ENCODE measurements around the gene TAS1R1. TPM values are rescaled to one million over a fixed set of nuclear protein-coding genes. Genes with fewer than 3 reads are reported as not detected.

TAS1R1 gene
- total and polyA plus RNA-seq, 11 donors = not detected

- TF ChIP-seq CTCF (IDR thresholded peaks at IDR 0.05) (no peak), POLR2A (IDR thresholded peaks at IDR 0.05) (no peak)
- no peak for ATAC-seq
- DNase-seq = no peak
- Histone ChIP-seq H3K9me3 (no peaks in the 10 kb centered on the region), H3K4me1 (peaks cover 0 to 5% (median 0%) of the 10 kb centered on the region in 12 donors), H3K27me3 (no peaks in the 10 kb centered on the region), H3K27ac (no peak overlapping the region), H3K4me3 (no peak overlapping the region), H3K36me3 (peaks cover 5 to 71% (median 60%) of the 10 kb centered on the region in 9 donors)
- intact Hi-C loops (cut with DNase I) = no loop called here
- 79 to 97% (median 93%) methylated on average over 4 to 5 of the region's 5 CpGs for WGBS, 4 donors
Observed at GRCh38 chr1:6536291-6536690, 18.8 kb upstream of the TAS1R1 start.

GRCh38 chr1:6538956-6539355 lies 16.2 kb upstream of the TAS1R1 start:
- Histone ChIP-seq H3K4me3 (no peak overlapping the region), H3K4me1 (peaks cover 0 to 5% (median 0%) of the 10 kb centered on the region in 12 donors), H3K9me3 (no peaks in the 10 kb centered on the region), H3K36me3 (peaks cover 0 to 69% (median 57%) of the 10 kb centered on the region in 9 donors), H3K27me3 (no peaks in the 10 kb centered on the region), H3K27ac (no peak overlapping the region)
- 55 to 75% (median 58%) methylated on average over 3 of the region's 3 CpGs for WGBS, 4 donors
- intact Hi-C loops (cut with DNase I) = no loop called here
- DNase-seq = no peak
- no peak for TF ChIP-seq POLR2A (IDR thresholded peaks at IDR 0.05)
- no peak for TF ChIP-seq CTCF (IDR thresholded peaks at IDR 0.05)
- ATAC-seq = no peak

GRCh38 chr1:6544831-6545230 lies 10.3 kb upstream of the TAS1R1 start:
- Histone ChIP-seq H3K9me3 (no peaks in the 10 kb centered on the region), H3K27me3 (no peaks in the 10 kb centered on the region), H3K36me3 (peaks cover 0 to 94% (median 88%) of the 10 kb centered on the region in 9 donors), H3K4me1 (peaks cover 0 to 24% (median 6%) of the 10 kb centered on the region in 12 donors), H3K27ac (peak overlapping the region in 4 of 12 donors; percentile 6 to 77 (median 10)), H3K4me3 (no peak overlapping the region)
- TF ChIP-seq CTCF (IDR thresholded peaks at IDR 0.05) = no peak
- no peak for TF ChIP-seq POLR2A (IDR thresholded peaks at IDR 0.05)
- 67 to 75% (median 70%) methylated on average over 3 of the region's 3 CpGs for WGBS, 4 donors
- DNase-seq (no peak), ATAC-seq (no peak)
- intact Hi-C loops (cut with DNase I) = no loop called here

GRCh38 chr1:6545276-6546112 lies 9.6 kb upstream of the TAS1R1 start:
- intact Hi-C loops (cut with DNase I) = no loop called here
- H3K27ac ChIP-seq = peak overlapping the region in 8 of 12 donors; percentile 8 to 80 (median 52)
- peaks cover 0 to 97% (median 91%) of the 10 kb centered on the region in 9 donors for H3K36me3 ChIP-seq
- no peak overlapping the region for H3K4me3 ChIP-seq
- DNase-seq = peak in 1 of 5 donors; percentile 15
- ATAC-seq = peak in 1 of 4 donors; percentile 47
- H3K4me1 ChIP-seq = peaks cover 0 to 24% (median 6%) of the 10 kb centered on the region in 12 donors
- TF ChIP-seq POLR2A (IDR thresholded peaks at IDR 0.05) (no peak), CTCF (IDR thresholded peaks at IDR 0.05) (no peak)
- 51 to 67% (median 58%) methylated on average over 10 of the region's 10 CpGs for WGBS, 4 donors
- no peaks in the 10 kb centered on the region for H3K9me3 ChIP-seq
- no peaks in the 10 kb centered on the region for H3K27me3 ChIP-seq

Measured in heart left ventricle (tissue), 16 donors.